Thymus (tissue), 11 donors: Measurements from ENCODE around the gene P4HB. TPM values are rescaled to one million over a fixed set of nuclear protein-coding genes. Genes with fewer than 3 reads are reported as not detected.

ENCODE experiments used
- DNase-seq, 9 donors: peaks; one replicate each; pipeline ENCODE4 v3.0.0-alpha.2; 2013; ENCODE audit warnings: low spot score in 9 of 9, low read depth in 6 of 9, missing footprints in 1 of 9
- H3K27ac ChIP-seq, 2 donors: one replicate each; pipeline ENCODE4 v1.5.1; 2013; ENCODE audit warnings: control low read depth in 1 of 2, low read depth in 1 of 2, low read length in 1 of 2, mild to moderate bottlenecking in 1 of 2, moderate library complexity in 1 of 2
- H3K27me3 ChIP-seq, 2 donors: one replicate each; pipeline ENCODE4 v1.5.1; 2013; ENCODE audit warnings: low read length in 1 of 2; ENCODE audit not compliant: control insufficient read depth in 2 of 2, insufficient read depth in 1 of 2
- H3K36me3 ChIP-seq, 2 donors: one replicate each; pipeline ENCODE4 v1.5.1; 2013; ENCODE audit warnings: low read length in 1 of 2, mild to moderate bottlenecking in 1 of 2, moderate library complexity in 1 of 2; ENCODE audit not compliant: control insufficient read depth in 2 of 2, insufficient read depth in 2 of 2
- H3K4me1 ChIP-seq, 2 donors: one replicate each; pipeline ENCODE4 v1.5.1; 2013; ENCODE audit warnings: low read length in 2 of 2; ENCODE audit not compliant: control insufficient read depth in 2 of 2, insufficient read depth in 2 of 2
- H3K4me3 ChIP-seq, 2 donors: one replicate each; pipeline ENCODE4 v1.5.1; 2013; ENCODE audit warnings: low read length in 2 of 2, control low read depth in 1 of 2, mild to moderate bottlenecking in 1 of 2
- H3K9me3 ChIP-seq, 2 donors: one replicate each; pipeline ENCODE4 v1.5.1; 2013; ENCODE audit warnings: low read length in 1 of 2, mild to moderate bottlenecking in 1 of 2; ENCODE audit not compliant: control insufficient read depth in 2 of 2, insufficient read depth in 1 of 2
- WGBS: extraction: QIAGEN DNeasy Blood & Tissue Kit; methylation state at CpG from one replicate; pipeline ENCODE4 v1.1.7; 2013; 5-methylcytosine and 5-hydroxymethylcytosine counted together
- polyA plus RNA-seq: library from polyadenylated mRNA; stranded (reverse); fragments of 200-250 nt; gene quantifications from one replicate; pipeline ENCODE4 v1.2.3, GENCODE V29; 2013
- total RNA-seq: library from RNA; stranded (reverse); fragments of 120-200 nt; gene quantifications from one replicate; pipeline ENCODE4 v1.2.4, GENCODE V29; 2013
- donor health status: healthy.

The P4HB gene
- total and polyA plus RNA-seq, 2 donors = 210 to 219 TPM

DNA sequence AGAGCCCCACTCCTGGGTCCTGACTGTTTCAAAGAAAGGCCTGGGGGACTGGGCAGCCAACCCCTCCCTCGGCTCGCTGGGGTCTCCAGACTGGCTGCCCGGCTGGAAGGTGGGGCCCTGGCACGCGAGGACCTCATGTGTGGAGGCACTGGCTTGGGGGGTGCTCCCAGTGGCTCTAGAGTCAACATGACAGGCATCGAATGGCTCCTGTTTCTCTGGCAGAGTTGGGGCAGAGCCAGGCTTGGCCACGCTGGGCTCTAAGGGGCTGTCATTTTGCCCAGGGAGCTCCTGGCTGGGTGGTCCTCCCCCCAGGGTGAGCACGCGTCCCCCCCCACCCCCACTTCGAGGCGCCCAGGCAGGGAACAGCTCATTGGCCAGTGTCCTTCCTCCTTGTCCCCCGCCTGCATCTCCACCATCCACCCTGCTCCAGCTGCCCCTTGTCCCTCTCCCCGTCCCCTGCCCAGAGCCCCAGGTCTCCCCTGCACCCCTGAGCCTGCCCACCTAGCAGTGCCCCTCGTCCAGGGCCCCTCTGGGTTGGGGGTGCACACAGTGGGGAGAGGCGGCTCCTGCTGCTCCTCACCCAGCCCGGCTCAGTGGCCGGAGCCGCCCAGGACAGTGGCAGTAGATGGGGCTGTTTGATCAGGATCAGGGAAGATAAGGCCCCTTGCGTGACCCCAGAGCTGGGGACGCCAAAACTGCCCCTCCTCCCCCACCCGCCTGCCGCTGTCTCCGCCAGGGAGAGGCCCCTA, 53.7 kb downstream of the P4HB start:
- Histone ChIP-seq H3K4me1 (no peaks in the 10 kb centered on the region), H3K27ac (no peak overlapping the region), H3K27me3 (peaks cover 58 to 89% of the 10 kb centered on the region in 2 donors), H3K9me3 (no peaks in the 10 kb centered on the region), H3K36me3 (no peaks in the 10 kb centered on the region), H3K4me3 (no peak overlapping the region)
- DNase-seq = no peak
- 45% methylated on average over 23 of the region's 23 CpGs for WGBS

DNA sequence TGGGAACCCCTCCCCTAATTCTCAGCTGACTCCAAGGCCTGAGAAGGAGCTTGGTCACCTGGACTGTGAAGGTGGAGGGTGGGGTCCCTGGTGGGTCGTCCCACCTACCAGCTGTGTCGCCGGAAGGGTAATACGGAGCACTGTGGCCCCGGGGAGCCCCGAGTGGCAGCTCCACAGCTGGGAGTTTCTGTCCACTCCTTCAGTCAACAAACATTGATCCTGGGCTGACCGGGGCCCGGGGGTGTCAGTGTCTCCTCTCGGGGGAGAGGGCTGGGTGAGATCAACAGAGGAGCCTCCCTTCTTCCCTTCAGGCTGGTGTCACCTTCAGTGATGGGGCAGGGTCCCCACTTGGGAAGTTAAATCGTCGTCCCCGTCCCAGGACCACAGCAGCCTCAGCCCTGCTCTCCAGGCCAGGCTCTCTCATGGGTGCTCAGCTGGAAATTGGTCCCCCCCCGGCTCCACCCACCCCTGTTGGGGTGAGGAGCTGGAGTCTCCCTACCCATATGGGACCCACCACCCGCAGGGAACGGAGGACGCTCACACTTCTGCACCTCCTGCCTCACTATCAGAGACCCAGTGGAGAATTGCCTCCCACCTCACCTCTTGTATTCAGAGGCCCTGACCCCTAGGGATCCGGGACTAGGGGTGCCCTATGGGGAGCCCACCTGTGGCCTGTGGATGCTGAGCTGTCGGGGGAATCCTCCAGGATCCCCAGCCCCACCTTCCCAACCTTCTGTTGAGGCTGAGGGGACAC, 54.5 kb downstream of the P4HB start:
- no peaks in the 10 kb centered on the region for H3K36me3 ChIP-seq
- WGBS = 79% methylated on average over 18 of the region's 18 CpGs
- no peaks in the 10 kb centered on the region for H3K9me3 ChIP-seq
- H3K4me3 ChIP-seq = no peak overlapping the region
- peaks cover 58 to 94% of the 10 kb centered on the region in 2 donors for H3K27me3 ChIP-seq
- H3K4me1 ChIP-seq = no peaks in the 10 kb centered on the region
- no peak for DNase-seq
- no peak overlapping the region for H3K27ac ChIP-seq

DNA sequence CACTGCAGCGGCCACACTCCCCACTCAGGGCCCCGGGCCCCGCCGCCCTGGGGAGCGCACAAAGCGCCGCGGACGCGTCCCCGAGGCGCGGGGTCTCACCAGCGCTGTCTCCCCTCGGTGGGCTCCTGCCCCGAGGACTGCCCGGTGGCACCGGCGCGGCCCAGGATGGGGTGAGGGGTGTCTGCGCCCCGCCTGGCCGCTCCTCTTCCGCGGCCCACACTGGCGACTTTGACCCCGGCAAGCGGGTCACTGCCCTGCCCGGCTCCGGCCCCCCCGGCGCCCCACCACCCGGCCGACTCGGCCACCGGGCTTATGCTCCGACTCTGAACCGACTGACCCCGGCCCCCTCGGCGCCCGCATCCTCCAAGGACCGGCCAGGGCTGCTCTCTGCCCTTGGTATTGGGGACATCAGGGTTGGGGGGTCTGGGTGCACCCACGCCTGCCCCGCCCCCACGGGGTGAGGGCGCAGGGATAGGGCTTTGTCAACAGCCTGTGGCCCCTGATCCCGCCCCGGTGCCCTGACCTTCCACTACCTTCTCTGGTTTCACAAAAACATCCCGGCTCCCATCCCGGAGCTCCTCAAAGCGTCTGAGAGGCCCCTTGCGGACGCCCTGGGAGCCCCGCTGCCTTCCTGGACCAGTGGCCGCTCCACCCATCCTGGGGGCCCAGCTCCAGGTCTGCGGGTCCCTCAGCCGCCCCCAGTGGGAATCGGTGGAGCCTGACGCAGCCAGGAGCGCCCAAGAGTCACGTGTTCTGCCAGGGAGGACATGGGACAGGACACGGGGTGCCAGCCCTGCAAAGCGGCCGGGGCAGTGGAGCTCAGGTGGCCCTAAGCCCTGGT, 55.6 kb downstream of the P4HB start:
- H3K4me1 ChIP-seq = no peaks in the 10 kb centered on the region
- H3K27me3 ChIP-seq = peaks cover 60 to 93% of the 10 kb centered on the region in 2 donors
- no peak overlapping the region for H3K27ac ChIP-seq
- H3K36me3 ChIP-seq = no peaks in the 10 kb centered on the region
- no peak for DNase-seq
- H3K9me3 ChIP-seq = peaks cover 0 to 1% of the 10 kb centered on the region in 2 donors
- 11% methylated on average over 65 of the region's 65 CpGs for WGBS
- H3K4me3 ChIP-seq = no peak overlapping the region

DNA sequence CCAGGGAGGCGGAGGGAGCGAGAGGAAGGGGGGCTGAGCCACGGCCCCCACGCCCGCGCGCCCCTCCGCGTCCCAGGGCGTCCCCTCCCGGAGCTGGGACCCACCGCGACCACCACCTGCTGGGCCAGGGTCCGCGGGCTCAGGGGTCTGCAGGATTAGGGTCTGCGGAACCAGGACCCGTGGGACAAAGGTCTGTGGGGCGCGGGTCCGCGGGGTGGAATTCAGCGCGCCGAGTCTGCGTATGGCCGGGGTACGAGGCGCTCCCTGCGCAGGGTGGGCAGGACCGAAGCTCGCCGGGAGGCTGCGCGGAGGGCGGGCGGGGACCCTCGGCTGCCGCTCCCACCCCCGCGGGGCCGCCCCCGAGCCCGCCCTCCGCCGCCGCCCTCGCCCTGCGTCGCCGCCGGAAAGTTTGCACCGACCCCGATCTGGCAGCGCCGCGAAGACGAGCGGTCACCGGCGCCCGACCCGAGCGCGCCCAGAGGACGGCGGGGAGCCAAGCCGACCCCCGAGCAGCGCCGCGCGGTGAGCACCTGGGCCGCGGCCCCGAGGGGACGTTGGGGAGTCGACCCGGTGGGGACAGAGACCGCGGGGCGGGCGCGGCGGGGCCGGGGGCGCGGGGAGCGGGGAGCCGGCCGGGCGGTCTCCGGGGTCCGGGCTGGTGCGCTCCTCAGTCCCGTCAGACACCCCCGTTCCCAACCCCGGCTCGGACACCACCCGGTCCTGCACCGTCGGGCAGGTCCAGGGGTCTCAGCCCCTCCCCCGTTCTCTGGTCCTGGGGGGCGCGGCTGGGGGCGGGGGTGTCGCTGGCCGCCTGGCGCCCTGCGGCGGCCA, 56.4 kb downstream of the P4HB start, which contains the start of gene GCGR:
Gene GCGR, plus strand, starts transcription at position 423 of the 831 bp plus-strand sequence. CDS start 4,869 bp downstream, outside the sequence.
- WGBS = 3% methylated on average over 110 of the region's 110 CpGs
- no peak for DNase-seq
- H3K9me3 ChIP-seq = peaks cover 0 to 1% of the 10 kb centered on the region in 2 donors
- peaks cover 60 to 85% of the 10 kb centered on the region in 2 donors for H3K27me3 ChIP-seq
- no peaks in the 10 kb centered on the region for H3K36me3 ChIP-seq
- H3K4me1 ChIP-seq = no peaks in the 10 kb centered on the region
- H3K27ac ChIP-seq = no peak within 1 kb of the TSS
- H3K4me3 ChIP-seq = no peak within 1 kb of the TSS

DNA sequence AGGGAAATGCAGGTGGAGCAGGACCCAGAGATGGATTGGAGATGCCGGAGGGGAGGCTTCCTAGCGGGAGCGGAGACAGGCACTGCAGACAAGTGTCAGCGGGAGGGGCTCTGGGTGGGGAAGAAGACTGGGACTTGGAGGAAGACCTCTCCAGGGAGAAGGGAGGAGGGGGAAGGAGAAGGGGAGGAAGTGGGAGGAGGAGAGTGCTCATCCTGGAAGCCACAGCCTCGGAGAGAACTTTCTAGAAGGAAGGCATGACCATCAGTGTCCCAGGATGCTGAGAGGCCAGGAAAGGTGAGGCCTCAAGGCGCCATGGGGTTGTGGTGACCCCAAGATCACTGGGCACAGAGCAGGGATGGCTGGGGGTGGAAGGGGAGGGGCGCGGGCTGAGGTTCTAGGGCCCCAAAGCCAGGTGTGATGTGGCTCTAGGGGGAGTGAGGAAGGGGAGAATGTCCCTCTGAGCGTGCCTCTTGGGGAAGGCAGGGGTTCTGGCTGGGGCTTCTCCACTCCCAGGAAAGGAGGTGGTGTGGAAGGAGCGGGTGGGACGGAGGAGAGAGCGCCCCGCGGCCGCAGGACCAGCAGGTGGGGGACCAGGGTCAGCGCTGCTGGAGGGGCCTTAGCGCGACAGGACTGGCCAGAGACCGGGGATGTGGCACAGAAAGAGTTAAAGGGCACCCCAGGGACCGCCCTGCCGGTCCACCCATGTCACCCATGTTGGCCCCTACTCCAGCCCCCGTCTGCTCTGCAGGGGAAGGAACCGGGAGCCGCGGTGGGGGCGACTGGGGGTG, 57.3 kb downstream of the P4HB start:
- H3K27ac ChIP-seq = no peak overlapping the region
- H3K4me1 ChIP-seq = no peaks in the 10 kb centered on the region
- WGBS = 38% methylated on average over 26 of the region's 26 CpGs
- H3K9me3 ChIP-seq = peaks cover 0 to 1% of the 10 kb centered on the region in 2 donors
- DNase-seq = no peak
- H3K36me3 ChIP-seq = no peaks in the 10 kb centered on the region
- peaks cover 60 to 78% of the 10 kb centered on the region in 2 donors for H3K27me3 ChIP-seq
- no peak overlapping the region for H3K4me3 ChIP-seq

DNA sequence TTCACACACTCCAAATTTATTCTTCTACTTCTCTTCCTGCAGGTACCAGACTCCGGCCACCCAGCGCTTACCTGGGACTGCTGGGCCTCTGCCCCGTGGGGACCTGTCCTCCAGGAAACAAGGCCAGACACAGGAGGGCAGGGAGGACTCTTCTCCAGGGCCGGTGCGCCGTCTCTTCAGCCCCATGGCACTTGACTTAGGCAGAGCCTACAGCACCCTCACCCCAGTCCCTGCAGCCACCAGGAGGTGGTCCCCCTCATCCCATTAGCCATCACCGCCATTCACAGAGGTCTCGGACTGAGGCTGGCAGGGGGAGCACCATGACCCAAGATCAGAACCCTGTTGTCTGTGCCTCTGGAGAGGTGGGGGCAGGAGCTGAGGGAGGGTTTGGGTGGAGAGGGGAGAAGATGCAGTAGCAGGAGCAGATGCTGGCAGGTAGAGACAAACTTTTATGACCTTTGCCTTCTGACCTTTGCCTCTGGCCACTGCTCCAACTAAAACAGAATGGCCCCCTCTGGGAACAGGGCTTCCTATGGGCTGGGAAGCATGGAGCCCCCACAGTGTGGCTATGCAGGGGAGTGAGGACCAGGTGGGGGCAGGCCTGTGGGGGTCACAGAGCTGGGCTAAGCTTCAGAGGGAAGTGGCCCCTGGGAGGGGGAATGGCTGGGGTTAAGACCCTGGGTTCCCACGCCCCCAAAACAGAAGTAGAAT, 58.1 kb downstream of the P4HB start:
- no peak overlapping the region for H3K27ac ChIP-seq
- peaks cover 56 to 69% of the 10 kb centered on the region in 2 donors for H3K27me3 ChIP-seq

DNA sequence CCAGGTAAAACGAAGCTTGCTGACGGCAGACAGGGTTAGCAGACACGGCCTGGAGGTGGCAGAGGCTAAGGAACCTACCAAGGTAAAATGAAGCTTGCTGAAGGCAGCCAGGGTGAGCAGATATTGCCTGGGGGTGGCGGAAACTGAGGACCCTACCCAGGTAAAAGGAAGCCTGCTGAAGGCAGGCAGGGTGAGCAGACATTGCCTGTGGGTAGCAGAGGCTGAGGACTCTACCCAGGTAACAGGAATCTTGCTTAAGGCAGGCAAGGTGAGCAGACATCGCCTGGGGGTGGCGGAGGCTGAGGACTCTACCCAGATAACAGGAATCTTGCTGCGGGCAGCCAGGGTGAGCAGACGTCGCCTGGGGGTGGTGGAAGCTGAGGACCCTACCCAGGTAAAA, 59.0 kb downstream of the P4HB start:
- Histone ChIP-seq H3K36me3 (no peaks in the 10 kb centered on the region), H3K9me3 (peaks cover 0 to 1% of the 10 kb centered on the region in 2 donors), H3K27ac (no peak overlapping the region), H3K4me3 (no peak overlapping the region), H3K27me3 (peaks cover 48 to 61% of the 10 kb centered on the region in 2 donors), H3K4me1 (no peaks in the 10 kb centered on the region)
- 92% methylated on average over 9 of the region's 9 CpGs for WGBS
- DNase-seq = no peak

More for the DNA sequence above, 58.1 kb downstream of the P4HB start:
- WGBS = 85% methylated on average over 9 of the region's 9 CpGs
- peaks cover 0 to 1% of the 10 kb centered on the region in 2 donors for H3K9me3 ChIP-seq
- H3K4me1 ChIP-seq = no peaks in the 10 kb centered on the region
- H3K4me3 ChIP-seq = no peak overlapping the region
- no peak for DNase-seq
- no peaks in the 10 kb centered on the region for H3K36me3 ChIP-seq
